22Rv1 (cell line): Measurements from ENCODE around the gene APBA2.

Experiments used
- H3K27ac ChIP-seq: fragments of 450-650 bp; 2 replicates; pipeline ENCODE4 v1.5.1; 2017
- ZFX ChIP-seq: fragments of 450-650 bp; IDR thresholded peaks from 2 replicates; pipeline ENCODE4 v1.6.1; 2017; ENCODE audit warnings: antibody characterized with exemption, borderline replicate concordance
- TF ChIP-seq, protein P1 (sequence below): fragments of 450-650 bp; IDR thresholded peaks from 2 replicates; pipeline ENCODE4 v1.5.1; 2017; ENCODE audit warnings: mild to moderate bottlenecking

The APBA2 gene

DNA sequence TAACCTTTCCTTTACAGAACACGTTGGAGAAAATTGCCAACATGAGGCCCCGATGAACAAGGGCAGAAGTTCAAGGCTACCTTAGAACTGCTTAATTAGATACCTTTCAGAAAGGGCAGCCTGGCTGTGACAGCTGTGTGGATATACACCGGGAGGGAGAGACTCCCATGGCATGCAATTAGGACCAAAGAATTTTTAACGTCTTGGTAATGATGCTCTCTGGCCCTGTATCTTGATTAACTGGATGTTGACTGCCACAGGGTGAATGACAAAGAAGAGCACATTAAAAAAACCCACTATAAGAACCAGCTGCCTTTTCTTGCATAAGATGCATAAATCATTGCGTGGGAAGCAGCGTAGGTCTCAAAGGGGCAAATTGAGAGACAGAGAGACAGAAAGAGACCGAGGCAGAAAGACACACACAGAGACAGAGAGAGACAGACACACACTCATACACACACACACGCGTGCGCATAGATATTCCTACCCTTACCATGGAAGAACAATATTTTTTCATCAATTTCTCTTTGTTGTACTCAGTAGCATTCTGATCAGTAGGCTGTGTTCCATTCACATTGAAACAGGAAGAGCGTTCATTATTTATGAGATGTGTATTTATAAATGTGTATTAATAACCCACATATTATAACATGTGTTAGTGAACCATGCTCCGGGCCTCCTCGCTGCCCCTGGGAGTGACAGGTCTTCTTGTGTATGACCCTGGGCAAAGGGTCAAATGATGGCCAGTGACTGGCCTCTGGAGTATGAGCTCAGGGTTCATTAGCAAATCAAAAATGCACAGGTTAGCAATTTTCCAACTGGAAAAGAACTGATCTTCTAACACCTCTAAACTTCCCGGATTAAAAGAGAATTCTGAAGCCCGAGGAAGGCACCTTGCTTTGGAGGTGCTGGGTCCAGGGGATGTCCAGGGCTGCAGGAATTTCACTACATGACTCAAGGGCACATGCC is 265.0 kb downstream of the APBA2 start:
- H3K27ac ChIP-seq = no peak overlapping the region
- no peak for TF ChIP-seq ZFX
- TF ChIP-seq, protein P1, sequence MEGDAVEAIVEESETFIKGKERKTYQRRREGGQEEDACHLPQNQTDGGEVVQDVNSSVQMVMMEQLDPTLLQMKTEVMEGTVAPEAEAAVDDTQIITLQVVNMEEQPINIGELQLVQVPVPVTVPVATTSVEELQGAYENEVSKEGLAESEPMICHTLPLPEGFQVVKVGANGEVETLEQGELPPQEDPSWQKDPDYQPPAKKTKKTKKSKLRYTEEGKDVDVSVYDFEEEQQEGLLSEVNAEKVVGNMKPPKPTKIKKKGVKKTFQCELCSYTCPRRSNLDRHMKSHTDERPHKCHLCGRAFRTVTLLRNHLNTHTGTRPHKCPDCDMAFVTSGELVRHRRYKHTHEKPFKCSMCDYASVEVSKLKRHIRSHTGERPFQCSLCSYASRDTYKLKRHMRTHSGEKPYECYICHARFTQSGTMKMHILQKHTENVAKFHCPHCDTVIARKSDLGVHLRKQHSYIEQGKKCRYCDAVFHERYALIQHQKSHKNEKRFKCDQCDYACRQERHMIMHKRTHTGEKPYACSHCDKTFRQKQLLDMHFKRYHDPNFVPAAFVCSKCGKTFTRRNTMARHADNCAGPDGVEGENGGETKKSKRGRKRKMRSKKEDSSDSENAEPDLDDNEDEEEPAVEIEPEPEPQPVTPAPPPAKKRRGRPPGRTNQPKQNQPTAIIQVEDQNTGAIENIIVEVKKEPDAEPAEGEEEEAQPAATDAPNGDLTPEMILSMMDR = no peak

DNA sequence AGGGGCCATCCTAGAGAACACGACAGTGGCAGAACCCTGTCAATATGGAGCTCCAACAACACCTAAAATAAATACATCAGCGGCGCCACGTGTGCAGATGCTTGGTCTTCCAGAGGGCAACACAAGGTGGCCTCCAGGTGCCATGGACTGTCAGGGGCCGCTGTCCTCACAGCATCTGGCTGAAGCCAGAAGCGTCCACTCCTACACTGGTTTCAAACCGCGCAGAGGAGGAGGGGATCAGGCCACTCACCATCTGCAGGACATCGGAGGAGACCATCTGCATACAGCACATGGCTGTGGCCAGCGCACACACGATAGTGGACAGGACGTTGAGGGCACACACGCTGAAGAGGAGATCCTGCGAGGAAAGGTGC is 265.7 kb downstream of the APBA2 start:
- no peak overlapping the region for H3K27ac ChIP-seq
- TF ChIP-seq, protein P1 = no peak
- TF ChIP-seq ZFX = no peak

DNA sequence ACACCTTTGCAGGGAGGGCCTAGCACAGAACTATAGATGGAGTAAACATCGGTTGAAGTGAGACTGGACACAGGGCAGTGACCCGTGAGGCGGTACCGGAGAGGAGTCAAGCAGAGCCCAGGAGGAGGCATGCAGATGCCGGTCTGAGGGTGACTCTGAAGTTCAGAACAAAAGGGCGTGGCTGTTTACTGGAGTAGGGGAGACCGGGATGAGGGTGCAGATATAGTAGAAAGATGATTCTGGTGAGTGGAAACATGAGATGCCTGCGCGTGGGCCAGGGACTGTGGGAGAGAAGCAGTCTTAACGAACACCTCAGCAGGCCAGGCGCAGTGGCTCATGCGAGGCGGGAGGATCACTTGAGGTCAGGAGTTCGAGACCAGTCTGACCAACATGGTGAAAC is 270.7 kb downstream of the APBA2 start:
- TF ChIP-seq, protein P1 = no peak
- TF ChIP-seq ZFX = no peak
- no peak overlapping the region for H3K27ac ChIP-seq

DNA sequence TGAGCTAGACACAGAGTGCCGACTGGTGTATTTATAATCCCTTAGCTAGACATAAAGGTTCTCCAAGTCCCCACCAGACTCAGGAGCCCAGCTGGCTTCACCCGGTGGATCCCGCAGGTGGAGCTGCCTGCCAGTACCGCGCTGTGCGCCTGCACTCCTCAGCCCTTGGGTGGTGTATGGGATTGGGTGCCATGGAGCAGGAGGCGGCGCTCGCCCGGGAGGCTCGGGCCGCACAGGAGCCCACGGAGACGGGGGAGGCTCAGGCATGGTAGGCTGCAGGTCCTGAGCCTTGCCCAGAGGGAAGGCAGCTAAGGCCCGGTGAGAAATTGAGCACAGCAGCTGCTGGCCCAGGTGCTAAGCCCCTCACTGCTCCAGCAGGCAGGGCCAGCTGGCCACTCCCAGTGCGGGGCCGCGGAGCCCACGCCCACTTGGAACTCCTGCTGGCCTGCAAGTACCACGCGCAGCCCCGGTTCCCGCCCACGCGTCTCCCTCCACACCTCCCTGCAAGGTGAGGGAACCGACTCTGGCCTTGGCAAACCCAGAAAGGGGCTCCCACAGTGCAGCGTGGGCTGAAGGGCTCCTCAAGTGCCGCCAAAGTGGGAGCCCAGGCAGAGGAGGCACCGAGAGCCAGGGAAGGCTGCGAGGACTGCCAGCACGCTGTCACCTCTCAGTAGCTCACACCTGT is 274.1 kb downstream of the APBA2 start:
- TF ChIP-seq ZFX = no peak
- TF ChIP-seq, protein P1 = no peak
- no peak overlapping the region for H3K27ac ChIP-seq

DNA sequence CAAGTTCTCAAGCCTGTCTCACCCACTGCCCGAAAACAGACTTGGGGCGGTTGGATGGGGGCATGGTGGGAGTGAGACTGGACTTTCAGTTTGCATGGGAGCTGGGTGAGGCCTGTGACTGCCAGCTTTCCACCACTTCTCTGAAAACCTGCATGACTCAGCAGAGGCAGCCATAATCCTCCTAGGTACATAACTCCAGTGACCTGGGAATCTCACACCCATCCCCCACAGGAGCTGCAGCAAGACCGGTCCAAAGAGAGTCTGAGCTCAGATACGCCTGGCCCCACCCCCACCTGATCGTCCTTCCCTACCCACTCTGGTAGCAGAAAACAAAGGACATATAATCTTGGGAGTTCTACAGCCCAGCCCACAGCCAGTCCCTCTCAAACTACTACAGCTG is 276.6 kb downstream of the APBA2 start:
- no peak for TF ChIP-seq ZFX
- TF ChIP-seq, protein P1 = no peak
- H3K27ac ChIP-seq = no peak overlapping the region

DNA sequence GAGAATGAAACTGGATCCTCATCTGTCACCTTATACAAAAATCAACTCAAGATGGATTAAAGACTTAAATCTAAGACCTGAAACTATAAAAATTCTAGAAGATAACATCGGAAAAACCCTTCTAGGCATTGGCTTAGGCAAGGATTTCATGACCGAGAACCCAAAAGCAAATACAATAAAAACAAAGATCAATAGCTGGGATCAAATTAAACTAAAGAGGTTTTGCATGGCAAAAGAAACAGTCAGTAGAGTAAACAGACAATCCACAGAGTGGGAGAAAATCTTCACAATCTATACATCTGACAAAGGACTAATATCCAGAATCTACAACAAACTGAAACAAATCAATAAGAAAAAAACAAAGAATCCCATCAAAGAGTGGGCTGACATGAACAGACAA is 281.3 kb downstream of the APBA2 start:
- H3K27ac ChIP-seq = peak overlapping the region; percentile 30
